Activated CD4-positive, CD25-positive, alpha-beta regulatory T cell treated with anti-CD3 and anti-CD28 coated beads, Interleukin-2, amount 50 U/mL, for 24 hours (primary cell): ENCODE results near the gene CACNB2.
"Not testable (repeated sequence)": the region's sequence is repeated elsewhere in the genome, so short reads cannot be mapped to it uniquely, and the experiment has no call there.

ENCODE experiments used
- ATAC-seq, 2 donors: fragments of 150-1000 bp; cut with Tn5 transposase; one replicate each; pipeline ENCODE4 v1.10.0; 2021; ENCODE audit warnings: mild to moderate bottlenecking in 1 of 2, moderate library complexity in 1 of 2

CACNB2 gene

GRCh38 chr10:18577823-18578685, 437.8 kb downstream of the CACNB2 start:
- no peak for ATAC-seq

DNA sequence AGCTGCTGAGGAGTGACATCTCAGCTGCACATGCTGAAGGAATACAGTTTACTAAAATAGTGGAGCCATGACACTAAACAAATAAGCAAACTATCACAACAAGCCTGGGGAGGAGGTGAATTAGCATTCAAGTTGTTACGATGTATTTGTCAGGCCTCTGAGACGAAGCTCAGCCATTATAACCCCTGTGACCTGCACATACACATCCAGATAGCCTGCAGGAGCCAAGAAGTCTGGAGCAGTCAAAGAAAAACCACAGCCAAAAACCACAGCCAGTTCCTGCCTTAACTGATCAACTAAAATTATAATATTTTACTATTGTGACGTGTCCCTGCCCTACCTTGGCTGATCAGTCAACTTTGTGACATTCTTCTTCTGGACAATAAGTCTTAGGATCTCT, 442.6 kb downstream of the CACNB2 start:
- no peak for ATAC-seq

GRCh38 chr10:18583575-18584270, 443.5 kb downstream of the CACNB2 start:
- ATAC-seq: no peak

DNA sequence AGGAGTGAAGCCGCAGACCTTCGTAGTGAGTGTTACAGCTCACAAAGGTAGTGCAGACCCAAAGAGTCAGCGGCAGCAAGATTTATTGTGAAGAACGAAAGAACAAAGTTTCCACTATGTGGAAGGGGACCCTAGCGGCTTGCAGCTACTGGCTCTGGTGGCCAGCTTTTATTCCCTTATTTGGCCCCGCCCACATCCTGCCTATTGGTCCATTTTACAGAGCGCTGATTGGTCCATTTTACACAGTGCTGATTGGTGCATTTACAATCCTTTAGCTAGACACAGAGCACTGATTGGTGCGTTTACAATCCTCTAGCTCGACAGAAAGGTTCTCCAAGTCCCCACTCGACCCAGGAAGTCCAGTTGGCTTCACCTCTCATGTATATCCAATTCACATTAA, 446.4 kb downstream of the CACNB2 start:
- ATAC-seq: not testable (repeated sequence)

- ATAC-seq: not testable (repeated sequence)
Measured at GRCh38 chr10:18591141-18591540, 450.9 kb downstream of the CACNB2 start.
